Stimulated activated CD8-positive, alpha-beta memory T cell treated with anti-CD3 and anti-CD28 coated beads, Interleukin-4, amount 100 ng/mL, for 4 hours (primary cell): ENCODE data around the gene C2CD5.
"Not testable (repeated sequence)": the region's sequence is repeated elsewhere in the genome, so short reads cannot be mapped to it uniquely, and the experiment has no call there.

Experiments
- DNase-seq, 2 donors: peaks; one replicate each; pipeline ENCODE4 v3.0.0-alpha.2; 2020; ENCODE audit warnings: low read depth in 2 of 2, low spot score in 1 of 2

C2CD5 gene

DNA sequence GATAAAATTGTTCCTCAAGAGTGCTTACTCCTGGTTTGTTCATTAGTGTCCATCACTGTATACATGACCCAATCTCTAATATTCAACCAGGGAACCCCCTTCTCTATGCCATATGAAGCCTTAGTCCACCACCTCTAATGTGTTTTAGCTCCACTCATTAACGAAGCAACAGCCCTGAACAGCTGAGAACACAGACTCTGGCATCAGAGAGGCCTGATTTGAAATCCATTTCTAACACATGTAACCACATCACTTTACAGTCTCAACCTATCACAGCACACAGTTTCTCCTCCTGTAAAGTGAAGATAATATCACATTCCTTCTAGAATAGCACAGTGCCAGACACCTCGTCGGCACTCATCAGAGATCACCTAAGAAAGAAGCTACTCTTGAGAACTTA lies 64.3 kb downstream of the C2CD5 start:
- no peak for DNase-seq

DNA sequence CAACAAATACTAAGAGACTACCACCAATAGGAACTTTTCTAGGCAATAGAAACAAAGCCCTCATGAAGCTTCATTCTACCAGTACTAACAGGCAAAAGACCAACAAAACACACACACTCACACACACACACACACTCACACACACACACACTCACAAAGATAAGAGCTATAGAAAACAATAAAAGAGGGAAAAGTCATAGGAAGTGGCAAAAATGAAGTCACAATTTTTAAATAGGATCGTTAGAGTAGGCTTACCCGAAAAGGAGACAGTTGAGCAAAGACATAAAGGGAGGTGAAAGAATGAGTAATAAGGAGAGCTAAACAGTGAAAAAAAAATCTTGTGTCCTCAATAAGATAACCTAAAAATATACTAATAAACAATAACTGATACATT lies 66.5 kb downstream of the C2CD5 start:
- no peak for DNase-seq

DNA sequence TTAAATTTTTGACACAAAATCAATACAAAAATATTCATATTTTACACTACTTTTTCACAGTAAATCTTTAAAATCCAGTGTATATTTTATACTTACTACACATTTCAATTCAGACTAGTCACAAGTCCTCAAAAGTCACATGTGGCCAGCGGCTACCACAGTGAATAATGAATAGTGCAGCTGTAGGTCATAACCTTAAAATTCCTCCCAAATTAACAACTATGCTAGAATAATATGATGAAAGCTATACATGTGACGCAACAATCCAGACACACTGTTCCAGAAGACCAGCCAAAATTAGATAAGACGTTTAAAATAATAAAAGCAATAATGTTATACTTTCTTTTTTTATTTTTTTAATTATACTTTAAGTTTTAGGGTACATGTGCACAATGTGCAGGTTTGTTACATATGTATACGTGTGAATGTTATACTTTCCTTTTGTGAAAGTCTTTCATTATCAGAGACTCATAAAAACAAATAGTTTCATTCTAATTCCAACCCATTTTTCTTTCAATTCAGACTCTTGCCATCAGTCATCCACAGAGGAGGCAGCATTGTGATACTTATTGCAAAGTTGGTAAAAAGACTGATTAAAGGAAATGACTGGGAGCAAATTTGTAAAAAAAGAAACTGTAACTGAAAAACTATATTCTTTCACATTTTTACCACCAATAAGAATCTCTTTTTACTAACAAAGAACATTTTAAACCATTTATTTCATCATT lies 67.0 kb downstream of the C2CD5 start:
- no peak for DNase-seq

DNA sequence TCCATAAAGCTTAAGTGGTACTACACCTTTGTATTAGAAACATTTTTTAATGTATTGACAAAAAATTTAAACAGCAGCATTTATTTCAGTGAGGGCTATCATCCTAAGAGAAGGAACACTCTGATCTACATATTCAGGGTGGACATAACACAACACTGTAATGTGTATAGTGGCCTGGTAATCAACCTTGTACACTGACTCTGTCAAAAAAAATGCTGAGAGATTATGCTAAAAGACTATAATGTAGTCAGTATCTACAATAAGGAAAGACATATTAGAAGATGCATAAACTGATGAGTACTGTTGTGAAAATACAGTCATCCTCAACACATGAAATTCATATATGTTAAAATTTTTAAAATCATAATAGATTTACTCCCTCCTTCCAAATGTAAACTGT lies 68.2 kb downstream of the C2CD5 start:
- no peak for DNase-seq

DNA sequence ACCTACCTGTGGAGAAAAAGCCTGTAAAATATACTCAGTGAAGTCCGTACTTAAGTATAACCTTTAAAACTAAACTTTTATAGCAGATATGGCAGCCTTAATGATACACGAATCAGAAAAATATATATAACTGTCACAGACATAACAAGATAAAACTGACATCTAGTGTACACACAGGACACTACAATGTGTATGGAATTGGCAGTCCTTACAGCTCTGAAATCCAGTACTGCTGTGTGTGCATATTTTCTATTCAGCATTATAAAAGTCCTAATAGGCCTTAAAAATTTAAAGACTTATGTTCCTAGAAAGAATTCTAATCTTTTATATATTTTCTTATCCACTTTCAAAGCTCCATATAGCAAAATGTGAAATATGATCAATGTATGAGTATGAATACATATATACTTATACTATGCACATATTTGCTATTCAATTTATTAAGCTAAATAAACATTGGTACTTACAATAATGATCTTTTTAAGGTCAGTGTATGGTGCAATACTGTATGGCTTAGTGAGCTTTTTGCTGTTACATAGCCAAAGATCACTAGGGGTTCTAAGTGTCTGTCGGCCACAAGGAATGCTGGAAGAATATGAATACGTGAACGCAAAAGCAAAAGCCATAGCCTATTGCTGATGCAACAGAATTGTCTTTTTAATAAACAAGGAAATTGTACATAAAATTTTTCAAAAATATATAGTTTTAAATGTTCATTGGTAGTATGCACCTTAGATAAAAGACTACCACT lies 69.2 kb downstream of the C2CD5 start:
- DNase-seq, result no peak

DNA sequence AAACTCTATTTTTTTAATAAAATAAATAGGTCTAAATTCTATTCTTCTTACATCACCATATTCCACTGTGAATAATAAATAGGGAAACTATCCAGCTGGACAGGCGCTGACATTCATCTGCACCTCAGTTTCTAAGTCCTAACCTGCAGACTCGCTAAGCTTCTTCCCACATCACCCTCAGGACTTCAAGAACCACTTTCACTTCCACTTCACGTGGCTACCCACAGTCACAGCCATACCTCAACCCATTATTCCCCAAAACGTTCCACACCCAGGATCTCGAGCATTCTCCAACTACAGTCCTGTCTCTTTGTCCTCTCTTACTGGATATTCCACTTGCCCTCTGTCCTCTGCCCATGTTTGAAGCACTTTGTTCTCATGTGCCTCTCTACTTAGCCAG lies 71.1 kb downstream of the C2CD5 start:
- DNase-seq, result no peak

DNA sequence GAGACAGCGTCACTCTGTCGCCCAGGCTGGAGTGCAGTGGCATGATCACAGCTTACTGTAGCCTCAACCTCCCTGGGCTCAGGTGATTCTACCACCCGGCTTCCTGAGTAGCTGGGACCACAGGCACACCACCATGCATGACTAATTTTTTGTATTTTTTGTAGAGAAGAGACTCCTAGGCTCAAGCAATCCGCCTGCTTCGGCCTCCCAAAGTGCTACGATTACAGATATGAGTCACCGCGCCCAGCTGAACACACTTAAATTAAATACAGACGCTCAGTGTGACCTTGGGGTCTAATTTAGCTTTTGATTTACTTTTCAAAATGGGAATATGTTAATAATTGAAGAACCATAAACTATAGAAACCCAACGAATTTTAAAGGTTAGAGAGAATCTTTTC lies 77.2 kb downstream of the C2CD5 start:
- no peak for DNase-seq

DNA sequence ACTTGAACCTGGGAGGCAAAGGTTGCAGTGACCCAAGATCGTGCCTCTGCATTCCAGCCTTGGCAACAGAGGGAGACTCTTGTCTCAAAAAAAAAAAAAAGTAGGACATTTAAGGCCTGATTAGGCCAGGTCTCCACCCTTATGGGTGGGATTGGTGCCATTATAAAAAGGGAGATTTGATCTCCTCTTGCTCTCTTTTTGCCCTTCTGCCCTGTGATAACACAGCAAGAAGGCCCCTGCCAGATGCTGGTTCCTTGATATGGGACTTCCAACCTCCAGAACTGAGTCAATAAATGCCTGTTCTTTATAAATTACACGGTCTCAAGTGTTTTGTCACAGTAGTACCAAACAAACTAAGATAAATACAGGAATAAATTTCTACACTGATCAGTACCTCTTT lies 81.0 kb downstream of the C2CD5 start:
- DNase-seq, result no peak

DNA sequence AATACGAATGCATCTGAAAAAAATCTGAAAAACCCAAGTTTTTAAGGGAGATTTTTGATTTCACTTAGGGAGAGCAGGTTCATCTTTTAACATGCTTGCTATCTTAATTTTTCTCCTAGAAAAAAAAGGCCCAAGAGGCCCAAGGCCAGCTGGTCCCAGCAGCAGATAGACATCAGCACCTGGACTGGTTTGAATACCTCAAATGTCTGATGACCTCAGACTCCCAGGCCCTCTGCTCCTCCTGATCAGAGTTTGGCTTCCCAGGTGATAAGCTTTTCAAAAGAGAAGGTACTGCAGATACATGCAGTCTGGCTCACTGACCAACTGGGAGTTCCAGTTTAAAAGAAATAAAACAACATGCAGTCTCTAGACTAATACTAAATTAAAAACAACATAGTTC lies 82.6 kb downstream of the C2CD5 start:
- no peak for DNase-seq

DNA sequence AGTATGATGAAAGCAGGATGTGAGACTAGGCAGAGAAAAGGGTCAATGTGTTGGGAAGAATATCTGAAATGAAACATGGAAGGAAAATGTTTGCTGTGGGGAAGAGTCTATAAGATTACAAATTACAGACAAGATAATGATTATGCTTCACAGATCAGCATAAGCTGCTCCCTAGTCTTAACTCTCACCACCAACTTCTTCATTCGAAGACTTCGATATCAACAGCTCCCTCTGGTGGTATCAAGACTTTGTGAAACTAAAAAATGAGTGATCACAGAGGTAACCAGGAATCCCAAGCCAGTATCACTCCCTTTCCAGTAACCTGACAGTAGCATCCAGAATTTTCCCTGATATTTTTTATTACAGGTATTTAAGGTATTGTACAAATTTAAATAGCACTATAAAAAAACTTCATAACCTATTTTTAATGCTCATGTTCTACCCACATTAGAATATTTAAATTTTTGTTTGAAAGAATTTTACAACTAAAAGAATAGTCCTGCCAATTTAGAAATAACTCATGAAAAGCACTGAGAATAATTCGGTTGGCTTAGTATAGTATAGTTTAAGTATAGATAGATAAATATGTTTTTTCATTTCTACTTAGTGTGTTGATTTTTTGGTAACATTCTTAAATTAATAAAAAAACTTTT lies 84.4 kb downstream of the C2CD5 start:
- no peak for DNase-seq

DNA sequence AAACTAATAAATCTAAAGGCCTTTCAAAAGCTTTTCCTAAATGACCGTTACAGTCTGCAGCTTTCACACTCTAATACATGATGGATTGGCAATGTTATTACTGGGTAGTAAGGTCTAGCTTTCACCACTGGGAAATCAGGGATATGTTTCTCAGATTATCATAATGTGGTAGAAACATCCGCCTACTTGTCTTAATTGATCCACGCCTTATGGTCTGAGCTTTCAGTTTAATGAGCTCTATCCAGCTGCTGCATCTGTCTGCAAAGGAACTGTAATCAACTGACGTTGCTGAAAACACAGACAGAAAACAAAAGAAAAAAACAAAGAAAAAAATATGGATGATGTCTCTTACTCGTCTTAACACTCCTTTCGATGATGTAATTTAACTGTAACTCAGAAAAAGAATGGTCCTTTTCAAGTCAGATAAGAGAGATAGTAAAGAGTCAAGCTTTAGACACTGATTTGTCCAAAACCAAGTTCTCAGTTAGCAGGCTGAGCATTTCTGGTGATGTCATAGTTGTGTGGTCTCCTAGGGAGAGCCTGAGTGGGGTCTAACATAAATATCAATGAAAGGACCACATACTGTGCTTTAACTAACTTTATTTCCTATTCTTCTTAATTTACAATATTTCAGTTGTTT lies 85.9 kb downstream of the C2CD5 start:
- no peak for DNase-seq

DNA sequence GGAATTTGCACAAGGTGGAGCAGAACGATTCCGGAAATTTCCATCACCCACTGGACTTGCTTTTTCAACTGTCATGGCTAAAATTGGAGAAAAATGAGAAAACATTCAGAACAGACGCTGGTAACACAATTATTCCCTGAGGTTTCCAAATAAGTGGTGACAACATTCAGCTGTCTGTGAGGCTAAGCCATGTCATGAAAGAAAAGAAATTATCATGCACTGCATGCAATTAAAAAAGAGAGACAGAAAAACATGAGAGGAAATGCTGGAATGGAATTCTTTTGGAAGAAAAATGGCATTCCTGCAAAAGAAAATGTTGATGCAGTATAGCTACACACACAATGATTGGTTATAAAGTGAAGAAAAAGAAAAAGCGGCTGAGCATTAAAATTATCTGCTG lies 87.3 kb downstream of the C2CD5 start:
- no peak for DNase-seq

DNA sequence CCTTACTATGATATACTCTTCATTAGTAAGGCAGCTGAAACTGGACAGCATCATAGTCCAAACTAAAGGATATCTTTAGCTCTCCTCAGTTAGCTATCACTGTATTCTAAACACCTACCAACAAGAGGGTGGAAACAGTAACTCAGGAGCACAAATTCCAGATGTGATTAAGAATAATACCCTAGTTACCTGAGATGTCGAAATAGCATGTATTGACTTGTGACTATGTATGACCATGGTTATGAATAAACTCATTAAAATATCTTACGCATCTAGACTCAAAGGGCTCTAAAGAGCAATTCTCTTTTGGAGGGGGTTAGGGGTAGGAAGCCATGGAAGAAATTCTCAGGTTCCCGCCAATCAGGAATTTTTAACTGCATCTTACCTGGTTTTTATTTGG lies 90.8 kb downstream of the C2CD5 start:
- DNase-seq, result no peak

DNA sequence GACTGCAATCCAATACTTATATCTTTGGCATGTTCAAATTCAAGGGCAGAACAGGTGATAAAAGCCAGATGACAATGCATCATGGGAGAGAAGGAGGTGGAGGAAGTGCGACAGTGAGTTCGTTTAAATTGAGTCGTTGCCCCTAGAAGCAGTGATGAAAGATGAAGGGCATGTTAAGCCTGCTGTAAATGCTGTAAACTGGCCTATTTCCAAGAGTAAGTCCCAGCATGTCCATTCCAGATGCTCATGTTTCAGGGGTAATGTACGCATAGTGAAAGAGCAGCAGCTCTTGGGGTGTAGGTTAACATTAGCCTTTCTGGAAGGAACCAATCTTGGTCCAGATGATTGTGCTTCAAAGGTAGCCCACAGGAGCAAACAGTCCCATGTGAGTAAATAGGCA lies 97.1 kb downstream of the C2CD5 start:
- no peak for DNase-seq

DNA sequence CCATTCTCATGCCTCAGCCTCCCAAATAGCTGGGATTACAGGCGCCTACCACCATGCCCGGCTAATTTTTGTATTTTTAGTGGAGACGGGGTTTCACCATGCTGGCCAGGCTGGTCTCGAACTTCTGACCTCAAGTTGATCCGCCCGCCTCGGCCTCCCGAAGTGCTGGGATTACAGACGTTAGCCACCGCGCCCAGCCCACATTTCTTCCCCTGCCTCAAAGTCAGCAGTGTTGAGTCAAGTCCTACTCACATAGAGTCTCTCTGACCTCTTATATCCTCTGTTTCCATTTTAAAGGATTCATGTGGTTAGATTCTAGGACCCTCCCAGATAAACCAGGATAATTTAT lies 100.1 kb downstream of the C2CD5 start:
- not testable (repeated sequence) for DNase-seq

DNA sequence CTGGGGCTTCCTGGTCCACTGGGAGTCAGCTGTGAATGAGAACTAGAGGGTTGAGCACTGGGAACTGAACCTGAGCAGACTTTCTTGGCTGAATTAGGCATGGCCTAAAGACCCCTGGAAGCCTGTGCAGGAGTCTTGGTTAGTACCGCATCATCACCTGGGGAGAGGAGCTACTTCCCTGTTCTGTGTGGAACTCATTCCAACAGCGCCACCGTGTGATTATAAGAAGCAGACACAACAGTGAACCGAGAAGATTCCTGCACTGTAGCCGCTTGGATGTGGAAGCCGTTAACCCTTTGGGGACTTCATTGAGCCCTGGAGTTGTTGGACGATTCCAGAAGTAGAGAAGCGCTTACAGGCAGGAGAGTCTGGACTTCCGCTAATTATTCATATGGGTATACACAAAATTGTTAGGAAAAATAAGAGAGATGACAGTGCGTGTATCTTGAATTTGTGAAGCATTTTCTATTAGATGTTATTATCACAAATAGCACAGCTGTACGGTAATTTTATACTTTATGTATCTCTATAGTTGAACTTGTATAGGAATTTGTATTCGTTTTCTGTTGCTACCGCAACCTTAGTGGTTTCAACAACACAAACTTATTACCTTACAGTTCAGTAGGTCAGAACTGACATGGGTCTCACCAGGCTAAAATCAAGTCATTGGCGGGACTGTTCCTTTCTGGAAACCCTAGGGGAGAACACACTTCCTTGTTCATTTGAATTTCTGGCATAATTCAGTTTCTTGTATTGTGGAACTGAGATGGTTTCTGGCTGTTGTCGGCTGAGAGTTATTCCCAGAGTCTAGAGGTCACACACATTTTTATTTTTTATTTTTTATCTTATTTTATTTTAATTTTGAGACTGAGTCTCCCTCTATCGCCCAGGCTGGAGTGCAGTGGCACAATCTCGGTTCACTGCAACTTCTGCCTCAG lies 100.7 kb downstream of the C2CD5 start:
- DNase-seq, result peak; percentile 4 to 31

DNA sequence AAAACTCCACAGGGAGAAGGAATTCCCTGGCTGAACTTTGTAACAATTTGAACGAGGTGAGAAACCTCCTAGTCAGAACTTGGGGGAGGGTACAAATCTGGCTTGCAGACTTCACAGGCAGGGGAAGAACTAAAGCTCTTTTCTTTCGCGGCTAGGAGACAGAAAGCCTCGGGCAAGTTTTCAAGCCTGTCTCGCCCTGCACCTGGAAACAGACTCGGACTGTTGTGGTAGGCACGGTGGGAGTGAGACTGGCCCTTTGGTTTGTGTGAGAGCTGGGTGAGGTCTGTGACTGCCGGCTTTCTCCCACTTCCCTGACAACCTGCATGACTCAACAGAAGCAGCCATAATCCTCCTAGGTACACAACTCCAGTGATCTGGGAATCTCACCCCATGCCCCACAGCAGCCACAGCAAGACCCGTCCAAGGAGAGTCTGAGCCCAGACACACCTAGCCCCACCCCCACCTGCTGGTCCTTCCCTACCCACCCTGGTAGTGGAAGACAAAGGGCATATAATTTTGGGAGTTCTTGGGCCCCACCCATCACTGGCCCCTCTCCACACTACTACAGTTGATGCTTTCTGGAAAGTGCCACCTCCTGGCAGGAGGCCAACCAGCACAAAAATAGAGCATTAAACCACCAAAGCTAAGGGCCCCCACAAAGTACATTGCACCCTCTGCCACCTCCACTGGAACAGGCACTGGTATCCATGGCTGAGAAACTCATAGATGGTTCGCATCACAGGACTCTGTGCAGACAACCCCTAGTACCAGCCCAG lies 107.1 kb downstream of the C2CD5 start:
- DNase-seq, result no peak

DNA sequence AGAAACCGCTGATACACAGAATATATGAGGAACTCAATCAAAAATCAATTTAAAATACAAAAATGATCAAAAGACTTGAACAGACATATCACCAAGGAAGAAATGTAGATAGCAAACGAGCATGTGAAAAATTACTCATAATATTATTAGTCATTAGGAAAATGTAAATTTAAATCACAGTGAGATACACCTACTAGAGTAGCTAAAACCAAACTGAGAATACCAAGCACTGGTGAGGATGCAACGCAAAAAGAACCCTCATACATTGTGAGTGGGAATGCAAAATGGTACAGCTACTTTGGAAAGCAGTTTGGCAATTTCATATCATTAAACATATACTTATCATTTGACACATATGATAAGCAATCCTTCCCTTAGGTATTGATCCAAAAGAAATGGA lies 108.8 kb downstream of the C2CD5 start:
- no peak for DNase-seq

DNA sequence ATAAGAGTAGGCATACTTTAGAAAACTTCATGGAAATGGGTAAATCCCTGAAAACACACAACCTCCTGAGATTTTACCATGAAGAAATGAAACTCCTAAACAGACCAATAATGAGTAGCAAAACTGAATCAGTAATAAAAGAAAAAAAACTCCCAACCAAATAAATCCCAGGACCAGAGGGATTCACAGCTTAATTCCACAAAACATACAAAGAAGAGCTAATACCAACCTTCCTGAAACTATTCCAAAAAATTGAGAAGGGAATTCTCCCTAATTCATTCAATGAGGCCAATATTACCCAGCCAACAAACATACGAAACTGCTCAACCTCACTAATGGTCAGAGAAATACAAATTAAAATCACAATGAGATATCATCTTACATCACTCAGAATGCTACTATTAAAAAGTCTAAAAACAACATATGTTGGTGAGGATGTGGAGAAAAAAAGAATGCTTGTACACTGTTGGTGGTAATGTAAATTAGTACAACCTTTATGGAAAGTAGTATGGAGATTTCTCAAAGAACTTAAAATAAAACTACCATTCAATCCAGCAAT lies 112.6 kb downstream of the C2CD5 start:
- DNase-seq, result no peak

DNA sequence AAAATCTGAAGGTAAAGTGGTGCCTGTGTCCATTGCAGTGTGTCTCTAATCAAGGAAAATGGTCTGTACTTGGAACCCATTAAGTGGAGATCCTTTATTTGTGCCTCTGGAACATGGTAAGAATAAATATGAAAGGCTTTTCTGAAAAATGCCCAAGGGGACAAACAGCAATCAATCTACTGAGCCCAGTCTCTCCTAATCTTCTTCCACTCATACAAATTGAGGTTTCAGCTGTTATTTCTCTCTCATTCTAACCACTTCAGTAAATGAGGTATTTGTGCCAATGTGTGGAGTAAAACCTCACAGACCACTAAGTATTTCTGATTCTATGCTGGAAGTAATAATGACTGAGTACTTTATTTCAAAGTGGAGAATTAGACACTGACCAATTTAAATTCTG lies 127.5 kb downstream of the C2CD5 start:
- no peak for DNase-seq
